Hematopoietic multipotent progenitor cell treated with erythropoietin and hydrocortisone succinate and interleukin-3 and kit ligand, for 4 days (in vitro differentiated cells): ENCODE measurements around the gene ATG16L2.
"Not testable (repeated sequence)": the region's sequence is repeated elsewhere in the genome, so short reads cannot be mapped to it uniquely, and the experiment has no call there.

Source experiments
- DNase-seq: peaks from one replicate; pipeline ENCODE4 v3.0.0-alpha.2; 2015

ATG16L2 gene

GRCh38 chr11:72805216-72805615, 9.0 kb upstream of the ATG16L2 start:
- peak; percentile 70 for DNase-seq

DNA sequence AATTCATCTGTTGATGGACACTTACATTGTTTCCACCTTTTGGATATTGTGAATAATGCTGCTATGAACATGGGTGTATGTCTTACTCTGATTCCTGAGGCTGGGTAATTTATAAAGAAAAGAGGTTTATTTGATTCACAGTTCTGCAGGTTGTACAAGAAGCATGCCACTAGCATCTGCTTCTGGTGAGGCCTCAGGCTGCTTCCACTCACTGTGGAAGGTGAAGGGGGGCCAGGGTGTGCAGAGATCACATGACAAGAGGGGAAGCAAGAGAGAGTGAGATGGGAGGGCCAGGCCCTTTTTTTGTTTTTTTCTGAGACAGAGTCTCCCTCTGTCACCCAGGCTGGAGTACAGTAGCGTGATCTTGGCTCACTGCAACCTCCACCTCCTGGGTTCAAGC, 7.8 kb upstream of the ATG16L2 start:
- not testable (repeated sequence) for DNase-seq

- DNase-seq, result peak; percentile 91
Observed at GRCh38 chr11:72807021-72807693, 7.1 kb upstream of the ATG16L2 start.

- DNase-seq, result peak; percentile 84
Observed at GRCh38 chr11:72807792-72808191, 6.4 kb upstream of the ATG16L2 start.

DNA sequence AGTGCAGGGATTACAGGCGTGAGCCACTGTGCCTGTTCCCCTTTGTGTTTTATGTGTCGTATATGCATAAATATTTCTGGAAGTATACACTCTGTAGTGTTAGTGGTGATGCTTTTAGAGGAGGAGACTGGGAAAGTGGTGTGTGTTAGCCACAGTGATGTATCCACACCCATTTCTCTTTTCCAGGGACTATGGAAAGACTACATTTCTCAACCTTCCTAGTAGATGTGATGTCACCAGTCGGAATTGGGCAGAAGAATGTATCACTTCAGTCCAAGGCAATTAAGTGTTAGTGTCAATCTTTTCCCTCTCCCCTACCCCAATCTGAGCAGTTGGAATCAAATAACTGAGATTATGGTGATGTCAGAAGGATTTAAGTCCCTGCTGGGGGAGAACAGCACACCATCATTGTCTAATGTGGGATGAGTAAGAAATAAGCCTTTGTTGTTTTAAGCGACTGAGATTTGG, 5.8 kb upstream of the ATG16L2 start:
- no peak for DNase-seq

GRCh38 chr11:72811686-72812085, 2.5 kb upstream of the ATG16L2 start:
- DNase-seq, result not testable (repeated sequence)

DNA sequence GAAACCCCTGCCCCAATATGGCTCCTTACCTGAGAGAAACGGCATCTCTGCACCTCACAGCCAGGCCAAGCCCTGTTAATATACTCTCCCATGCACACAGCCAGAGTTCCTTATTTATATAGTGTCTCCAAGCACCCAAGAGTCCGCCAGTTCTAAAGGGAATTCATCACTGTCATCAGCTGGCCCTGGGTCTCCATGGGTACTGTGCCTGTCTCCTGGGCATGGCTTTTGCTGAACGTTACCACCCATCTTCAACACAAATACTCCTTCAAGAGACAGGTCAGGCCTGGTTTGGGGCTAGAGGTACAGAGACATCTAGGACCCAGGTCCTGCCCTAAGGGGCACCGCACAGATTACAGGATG, 1.6 kb upstream of the ATG16L2 start:
- no peak for DNase-seq

DNA sequence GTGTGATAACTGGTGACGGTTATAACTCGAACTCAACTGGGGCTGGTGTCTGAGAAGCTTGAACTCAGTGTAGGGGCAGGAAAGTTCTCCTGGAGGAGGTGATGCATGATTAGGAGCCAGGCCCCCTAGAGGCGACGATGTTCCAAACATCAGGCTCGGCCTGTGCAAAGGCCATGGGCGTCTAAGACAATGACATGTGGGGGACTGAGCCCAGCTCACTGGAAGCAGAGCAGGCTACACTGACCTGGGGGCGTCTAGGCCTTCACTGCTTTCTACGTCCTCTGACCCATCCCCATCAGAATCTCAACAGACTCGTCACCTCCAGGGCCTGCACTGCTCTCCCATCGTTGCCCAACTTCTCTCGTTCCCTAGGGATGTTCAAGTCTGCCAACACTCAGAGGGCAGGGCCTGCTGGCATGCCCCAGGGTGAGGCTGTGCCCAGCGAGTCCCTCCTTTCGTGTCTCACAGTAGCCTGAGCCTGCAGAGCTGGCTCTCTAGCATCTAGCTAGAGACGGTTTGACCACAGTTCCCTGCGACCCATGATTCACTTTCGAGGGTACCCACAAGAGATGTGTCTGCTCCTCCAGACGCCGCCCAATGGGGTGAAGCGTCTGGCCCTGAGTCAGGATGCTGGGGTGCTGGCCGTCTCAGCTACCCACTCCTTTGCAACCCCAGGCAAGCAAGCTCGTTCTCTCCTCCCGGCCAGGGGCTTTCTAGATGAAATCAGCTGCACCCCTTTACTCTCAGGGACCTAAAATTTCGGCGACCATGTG, 1.1 kb upstream of the ATG16L2 start:
- DNase-seq, result peak; percentile 90

DNA sequence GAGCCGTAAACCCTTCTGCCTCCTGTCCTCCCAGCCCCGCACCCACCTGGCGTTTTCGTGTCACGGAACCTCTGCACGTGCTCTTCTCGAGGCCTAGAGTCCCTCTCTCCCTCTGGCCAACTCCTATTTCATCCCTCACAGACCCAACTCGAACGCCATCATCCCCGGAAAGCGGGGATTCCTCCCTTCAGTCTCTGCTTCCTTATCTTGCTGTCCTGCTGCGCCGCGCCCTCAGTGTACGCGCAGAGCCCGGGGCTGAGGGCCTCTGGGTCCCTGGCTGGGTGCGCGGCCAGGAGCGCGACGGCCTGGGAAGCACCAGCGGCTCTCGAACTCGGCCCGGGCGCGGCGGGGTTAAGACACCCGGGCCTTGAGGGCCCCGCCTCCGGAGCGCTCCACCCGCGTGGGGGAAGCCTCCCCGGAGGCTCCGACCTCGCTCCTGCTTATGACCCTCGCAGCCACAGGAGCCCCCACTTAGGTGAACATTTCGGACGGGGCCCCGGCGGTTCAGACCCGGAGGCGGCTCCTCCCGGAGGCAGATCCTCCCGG, 398 bp upstream of the ATG16L2 start:
- peak; percentile 93 for DNase-seq

DNA sequence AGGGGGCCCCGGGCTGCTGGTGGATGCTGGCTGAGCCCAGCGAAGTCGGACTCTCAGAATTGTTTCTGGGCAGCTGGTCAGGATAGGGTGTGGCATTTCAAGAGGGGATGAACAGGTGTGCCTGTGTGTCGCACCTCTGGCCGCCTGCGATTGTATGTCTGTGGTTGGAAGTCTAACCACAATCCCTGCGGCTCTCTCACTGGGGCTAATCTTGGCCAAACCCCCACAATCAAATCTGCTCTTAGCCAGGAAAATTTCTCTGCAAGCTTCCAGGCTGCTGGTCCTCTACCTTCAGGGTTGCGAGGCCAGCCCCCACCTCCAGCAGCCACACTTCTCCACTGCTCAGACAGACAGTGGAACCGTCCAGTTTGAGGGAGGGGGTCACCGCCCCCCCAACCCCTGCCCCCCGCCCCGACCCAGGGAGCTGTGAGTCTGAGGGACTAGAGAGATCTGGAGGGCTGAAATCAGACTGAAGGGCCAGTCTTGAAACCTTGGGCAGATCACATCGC, 953 bp downstream of the ATG16L2 start:
- DNase-seq, result peak; percentile 79

DNA sequence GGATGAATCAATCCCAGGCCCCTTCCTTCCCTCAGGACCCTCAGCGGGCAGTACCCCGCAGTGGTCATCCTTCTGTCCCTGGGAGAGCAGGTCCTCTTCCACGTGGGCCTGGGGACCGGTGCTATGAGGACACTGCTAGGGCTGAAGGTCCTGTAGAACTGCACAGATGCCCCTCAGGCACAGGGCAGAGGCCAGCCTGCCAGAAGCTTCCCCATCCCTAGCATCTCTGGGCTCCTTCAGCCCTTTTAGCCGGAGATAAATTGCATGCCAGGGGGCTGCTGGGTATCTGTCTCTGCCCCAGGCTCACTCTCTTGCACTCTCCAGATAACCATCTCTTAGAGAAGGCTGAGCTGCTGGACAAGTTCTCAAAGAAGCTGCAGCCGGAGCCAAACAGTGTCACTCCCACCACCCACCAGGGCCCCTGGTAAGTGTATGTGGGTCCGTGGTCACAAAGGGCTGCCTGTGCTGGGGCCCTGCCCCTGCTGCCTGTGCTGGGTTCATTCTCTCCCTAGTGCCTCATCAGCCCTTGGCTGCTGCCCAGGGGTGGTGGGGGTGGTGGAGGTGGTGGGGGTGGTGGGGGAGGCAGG, 2.3 kb downstream of the ATG16L2 start:
- DNase-seq, result peak; percentile 72

- no peak for DNase-seq
Observed at GRCh38 chr11:72817966-72818365, 3.8 kb downstream of the ATG16L2 start.

- DNase-seq, result no peak
Observed at GRCh38 chr11:72818971-72819370, 4.8 kb downstream of the ATG16L2 start.

DNA sequence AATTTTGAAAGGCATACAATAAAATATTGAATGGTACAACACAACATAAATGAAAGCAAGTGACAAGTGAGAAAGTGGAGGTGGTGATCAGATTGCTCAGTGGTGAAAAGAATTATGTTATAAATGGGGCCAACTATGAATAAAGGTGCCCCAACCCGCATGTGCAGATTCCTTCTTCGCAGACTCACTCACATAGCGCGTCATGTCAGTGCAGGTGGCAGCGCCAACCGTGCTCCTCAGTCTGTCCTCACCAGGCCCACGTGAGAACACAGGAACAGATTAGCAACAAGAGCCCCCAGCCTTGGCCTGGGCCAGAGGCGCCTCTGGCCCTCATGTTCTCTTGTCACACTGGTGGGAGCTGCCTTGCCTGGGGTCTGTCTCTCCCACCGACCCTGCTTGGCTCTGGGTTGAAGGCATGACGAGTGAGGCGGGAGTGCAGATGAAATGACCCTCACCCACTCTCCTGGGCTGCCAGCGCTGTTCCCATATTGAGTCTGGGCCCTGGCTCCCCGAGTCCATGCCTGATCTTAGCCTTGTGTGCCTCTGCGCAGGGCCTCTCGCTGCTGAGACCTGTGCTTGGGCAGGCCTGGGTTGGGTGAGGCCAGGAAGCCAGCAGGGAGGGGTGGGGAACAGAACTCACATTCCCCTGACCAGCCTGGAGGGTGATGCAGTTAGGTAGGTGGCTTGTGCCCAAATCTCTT, 6.4 kb downstream of the ATG16L2 start:
- no peak for DNase-seq

DNA sequence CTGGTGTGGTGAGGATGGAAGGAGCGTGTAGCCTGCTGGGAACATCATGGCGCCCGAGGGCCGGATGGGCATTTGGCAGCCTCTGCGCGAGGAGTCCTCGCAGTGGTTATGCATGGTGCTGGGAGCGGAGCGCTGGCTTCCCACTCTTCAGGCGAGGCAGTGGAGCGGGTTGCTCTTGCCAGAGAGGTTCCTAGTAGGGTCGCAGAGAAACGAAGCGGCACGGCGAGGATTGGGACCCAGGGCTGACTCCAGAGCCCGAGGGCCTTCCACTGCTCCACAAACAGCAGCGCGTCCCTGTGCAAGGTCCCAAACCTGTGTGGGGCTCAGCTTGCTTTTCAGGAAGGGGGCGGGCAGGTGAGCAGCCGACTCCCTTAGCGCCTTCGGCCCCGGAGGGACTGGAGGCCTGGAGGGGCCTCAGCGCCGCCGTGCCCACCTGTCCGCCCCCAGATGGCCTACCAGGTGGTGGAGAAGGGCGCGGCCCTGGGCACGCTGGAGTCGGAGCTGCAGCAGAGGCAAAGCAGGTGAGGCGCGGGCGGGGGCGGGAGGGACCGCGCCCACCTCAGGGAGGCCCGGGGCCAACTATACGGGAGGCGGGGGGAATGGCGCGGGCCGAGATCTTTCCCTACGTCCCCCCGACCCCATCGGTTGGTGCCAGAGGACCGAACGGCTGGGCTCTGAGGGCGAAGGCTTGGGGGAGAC, 7.2 kb downstream of the ATG16L2 start:
- no peak for DNase-seq

- DNase-seq, result peak; percentile 86
Observed at GRCh38 chr11:72821920-72822799, 7.9 kb downstream of the ATG16L2 start.

DNA sequence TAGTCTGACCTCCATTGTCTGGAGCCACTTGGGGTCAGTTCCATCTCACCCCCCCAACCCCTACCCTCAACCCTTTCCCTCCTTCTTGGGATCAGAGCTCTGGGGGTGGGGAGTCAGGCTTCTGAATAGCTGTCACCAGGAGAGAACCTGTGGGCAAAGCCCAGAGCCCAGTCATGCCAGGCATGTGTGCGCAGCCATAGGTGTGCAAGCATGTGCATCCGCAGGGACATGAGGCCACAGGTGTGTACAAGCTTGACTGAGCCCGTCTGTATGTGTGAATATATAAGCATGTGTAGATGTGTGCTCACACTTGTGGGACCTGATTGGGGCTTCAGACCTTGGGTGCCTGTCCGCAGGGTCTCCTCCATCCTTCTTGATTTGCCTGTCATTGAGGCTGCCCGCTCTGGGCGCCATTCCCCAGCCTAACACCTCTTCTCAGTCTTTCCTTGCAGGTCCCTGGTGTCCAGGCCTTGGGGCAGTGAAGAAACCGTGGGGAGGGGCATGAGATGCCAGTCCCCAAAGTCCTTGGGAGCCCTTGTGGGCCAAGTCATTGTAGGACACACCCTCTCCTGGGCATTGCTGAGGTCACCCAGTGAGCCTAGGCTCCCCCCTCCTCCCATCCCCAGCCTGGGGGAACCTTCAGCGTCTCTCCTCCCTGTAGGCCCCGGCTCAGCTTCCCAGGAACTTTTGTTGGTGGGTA, 9.0 kb downstream of the ATG16L2 start:
- DNase-seq, result no peak

GRCh38 chr11:72824020-72824419, 9.8 kb downstream of the ATG16L2 start:
- DNase-seq, result no peak

DNA sequence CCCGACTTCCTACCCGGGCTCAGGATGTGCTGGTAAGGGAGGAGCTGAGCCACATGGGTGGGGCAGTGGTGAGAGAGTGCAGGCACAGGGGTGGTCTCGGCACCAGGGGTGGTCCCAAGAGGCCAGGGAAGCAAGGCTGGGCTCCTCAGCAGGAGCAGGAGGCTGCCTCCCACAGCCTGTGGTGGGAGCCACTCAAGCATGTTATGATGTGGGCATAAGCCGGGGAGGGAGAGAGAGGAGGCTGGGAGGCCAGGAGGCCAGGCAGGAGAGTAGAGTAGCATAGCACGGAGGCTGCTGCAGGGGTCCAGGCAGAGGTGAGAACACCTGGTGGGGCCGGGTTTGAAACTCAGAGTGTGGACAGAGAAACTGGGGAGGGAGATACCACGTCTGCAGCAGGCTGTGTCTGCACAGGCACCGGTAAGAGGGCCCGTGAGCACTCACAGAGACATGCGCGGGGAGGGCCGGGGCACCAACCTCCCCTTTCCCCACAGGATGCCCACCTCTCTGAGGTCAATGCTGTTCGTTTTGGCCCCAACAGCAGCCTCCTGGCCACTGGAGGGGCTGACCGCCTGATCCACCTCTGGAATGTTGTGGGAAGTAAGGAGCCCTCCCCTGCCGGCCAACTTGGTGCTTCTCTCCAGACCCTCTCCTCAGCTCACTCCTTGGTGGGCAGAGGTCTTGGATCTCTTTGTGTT, 10.7 kb downstream of the ATG16L2 start:
- no peak for DNase-seq

GRCh38 chr11:72825661-72826060, 11.4 kb downstream of the ATG16L2 start:
- no peak for DNase-seq
